ENCODE data around the gene NECTIN4.
A peak's percentile ranks its signal among the peaks of the same experiment; 100 is the strongest.
"Not testable (repeated sequence)": the region's sequence is repeated elsewhere in the genome, so short reads cannot be mapped to it uniquely, and the experiment has no call there.

Gene NECTIN4

DNA sequence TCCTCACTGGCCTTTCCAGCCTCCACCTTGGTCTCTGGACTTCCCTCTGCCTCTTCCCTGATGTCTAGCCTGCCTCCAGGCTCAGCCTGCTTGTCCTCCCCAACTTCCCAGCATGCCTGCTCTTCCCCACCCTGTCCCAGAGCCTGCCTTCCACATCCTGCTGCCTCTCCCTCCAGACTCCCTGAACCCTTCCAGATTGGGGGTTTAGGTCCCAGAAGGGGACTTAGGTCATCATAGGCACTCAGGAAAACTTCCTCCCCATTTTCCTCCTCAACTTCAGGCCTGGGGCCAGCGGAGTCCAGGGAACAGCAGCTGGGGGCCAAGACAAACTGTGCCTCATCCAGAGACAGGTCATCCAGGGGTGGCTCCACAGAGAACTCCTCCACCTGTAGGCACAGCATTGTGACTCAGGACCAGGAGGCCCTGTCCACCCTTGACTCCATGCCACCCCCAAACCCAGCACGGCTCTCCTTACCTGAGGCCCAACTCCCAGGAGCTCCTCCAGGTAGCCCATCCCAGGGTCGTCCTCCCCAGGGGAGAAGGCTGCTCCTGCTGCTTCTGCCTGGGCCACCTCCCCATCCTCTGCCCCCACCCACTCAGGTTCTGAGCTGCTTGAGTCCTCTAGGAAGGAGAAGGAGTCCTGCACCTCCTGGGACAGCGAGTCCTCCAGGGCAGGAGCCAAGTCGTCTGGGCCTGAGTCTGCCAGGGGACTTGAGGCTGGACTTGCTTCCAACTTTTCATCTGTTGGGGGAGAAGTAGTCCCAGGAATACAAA lies 40.2 kb downstream of the NECTIN4 start:
- FAIRE-seq: no peak

GRCh38 chr1:161047436-161048420 lies 41.6 kb downstream of the NECTIN4 start:
- no peak for FAIRE-seq

- no peak for FAIRE-seq
Measured at GRCh38 chr1:161046605-161047228, 42.6 kb downstream of the NECTIN4 start.

DNA sequence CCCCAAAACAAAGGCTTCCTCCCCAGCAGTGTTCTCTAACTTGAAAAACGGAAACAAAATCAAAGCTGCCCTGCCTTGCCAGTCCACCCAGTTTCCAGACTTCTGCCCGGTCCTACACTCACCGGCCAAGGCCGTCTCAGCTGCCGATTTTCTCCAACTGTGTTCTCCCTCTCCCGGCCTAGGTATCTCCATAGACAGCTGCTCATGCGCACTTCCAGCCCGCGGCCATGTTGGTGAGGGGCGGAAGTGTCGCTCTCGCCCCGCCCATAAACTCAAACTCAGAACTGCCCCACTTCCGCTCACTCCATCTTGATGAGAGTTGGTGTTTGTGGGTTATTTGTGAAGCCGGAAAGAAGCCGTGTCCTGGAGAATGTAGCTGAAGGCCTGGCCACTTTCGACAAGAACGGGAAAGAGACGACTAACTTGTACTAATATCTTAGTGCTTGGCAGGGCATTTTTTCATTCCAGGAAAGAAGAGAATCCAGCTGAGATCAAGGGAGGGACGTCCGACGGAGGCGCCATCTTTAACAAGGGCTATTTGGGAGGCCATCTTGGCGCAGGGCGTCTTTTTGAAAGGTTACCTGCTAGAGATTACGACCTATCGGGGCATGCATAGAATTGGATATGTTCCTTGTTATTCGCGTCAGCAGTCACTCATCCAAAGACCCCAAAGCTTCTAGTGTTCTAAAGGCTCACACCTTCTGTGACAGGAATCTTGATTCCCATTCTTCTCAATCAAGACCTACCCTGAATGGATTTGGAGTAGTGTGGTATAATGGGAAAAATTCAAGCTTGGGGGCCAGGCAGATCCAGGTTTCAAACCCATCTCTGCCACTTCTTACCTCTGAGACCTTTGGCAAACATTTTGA lies 43.4 kb downstream of the NECTIN4 start, which contains the start of gene USF1:
Gene USF1 (minus strand): TSS at position 242 of the 869 bp plus-strand sequence. CDS start 2,702 bp downstream, outside the sequence.
- peak; percentile 86 for FAIRE-seq

DNA sequence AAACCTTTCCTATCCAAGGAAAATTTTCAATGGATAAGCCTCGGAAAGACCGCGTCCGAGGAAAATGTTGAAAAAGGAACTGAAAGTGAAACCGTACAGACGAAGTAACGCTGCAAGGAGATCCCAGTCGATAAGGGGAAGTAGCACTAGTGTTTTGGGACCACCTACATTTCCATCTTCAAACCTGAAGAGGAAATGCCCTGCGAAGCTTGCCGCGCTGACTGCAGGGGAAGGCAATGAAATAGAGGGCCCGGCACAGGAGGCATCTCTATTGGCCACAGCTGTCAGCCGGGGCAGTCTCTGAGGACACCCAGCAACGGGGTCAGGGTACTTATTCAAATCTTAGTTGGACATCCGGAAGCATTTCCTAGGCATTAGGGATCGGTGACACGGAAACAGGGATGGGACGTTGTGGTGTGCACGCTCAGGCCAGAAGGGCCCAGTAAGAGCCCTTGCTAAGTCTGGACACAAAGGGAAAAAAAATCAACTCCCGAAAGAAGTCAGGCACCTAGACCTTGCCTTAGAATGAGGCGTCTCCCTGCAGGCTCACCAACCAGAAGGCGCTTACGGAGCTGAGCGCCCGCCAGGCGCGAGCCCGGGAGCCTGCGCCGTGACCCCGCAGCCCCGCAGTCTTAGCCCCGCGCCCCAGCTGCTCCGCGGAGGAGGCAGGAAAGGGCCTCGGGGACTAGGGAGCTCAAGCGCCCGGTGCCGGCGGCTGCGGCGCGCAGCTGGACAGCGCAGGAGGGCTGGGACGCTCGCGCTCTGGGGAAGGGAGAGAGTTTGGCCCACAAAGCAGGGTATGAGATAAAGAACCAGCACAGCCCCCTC lies 44.2 kb downstream of the NECTIN4 start:
- no peak for FAIRE-seq

DNA sequence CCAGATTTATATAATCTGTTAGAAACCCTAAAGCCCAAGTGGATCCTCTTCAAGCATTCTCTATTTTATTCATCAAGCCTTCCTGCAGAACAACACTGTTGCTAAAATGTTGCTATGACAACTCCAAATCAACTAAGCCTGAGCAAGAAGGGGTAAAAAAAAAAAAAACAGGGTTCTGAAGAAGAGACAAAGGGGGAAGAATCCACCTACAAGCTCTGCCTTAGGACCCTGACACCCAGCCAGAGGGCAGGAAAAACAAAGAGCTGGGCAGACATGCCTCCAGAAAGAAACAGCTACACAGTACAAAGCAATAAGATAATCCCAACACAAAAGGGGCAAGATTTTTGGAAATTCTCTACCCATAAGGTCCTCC lies 44.8 kb downstream of the NECTIN4 start:
- FAIRE-seq: no peak

DNA sequence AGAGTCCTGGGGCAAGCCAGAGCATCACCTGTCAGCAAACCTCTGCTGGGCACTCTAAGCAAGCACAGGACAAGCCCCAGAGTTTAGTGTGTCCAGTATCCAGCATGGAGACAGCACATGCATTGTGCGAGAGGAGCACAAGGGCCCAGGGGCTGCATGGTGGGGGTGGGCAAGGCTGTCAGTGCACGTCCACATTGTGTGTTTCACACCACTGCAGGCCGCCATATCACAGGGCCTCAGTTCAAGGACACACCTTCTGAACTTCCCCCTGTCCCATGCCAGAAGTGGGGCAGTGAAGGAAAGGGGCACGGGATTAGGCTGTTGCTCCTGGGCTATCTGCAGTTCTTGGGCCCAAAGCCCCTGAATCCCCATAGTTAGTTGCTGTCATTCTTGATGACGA lies 49.8 kb downstream of the NECTIN4 start:
- FAIRE-seq: no peak

DNA sequence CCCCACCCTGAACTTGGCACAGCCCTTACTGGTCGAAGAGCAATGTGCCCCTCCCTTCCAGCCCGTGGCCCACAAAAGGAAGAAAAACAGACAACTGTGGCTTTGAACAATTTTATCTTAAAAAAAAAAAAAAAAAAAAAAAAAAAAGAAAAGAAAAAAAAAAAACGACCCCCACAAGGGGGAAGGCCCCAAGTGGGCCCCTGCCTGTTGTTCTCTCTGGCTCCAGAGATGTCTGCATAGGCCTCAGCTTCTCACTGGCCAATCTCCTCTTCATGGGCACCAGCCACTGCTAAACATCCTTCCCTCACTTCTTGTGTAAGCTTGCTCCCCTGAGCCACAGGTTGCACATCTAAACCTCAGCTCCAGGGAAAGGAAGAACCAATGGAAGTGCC lies 50.2 kb downstream of the NECTIN4 start:
- FAIRE-seq: no peak

DNA sequence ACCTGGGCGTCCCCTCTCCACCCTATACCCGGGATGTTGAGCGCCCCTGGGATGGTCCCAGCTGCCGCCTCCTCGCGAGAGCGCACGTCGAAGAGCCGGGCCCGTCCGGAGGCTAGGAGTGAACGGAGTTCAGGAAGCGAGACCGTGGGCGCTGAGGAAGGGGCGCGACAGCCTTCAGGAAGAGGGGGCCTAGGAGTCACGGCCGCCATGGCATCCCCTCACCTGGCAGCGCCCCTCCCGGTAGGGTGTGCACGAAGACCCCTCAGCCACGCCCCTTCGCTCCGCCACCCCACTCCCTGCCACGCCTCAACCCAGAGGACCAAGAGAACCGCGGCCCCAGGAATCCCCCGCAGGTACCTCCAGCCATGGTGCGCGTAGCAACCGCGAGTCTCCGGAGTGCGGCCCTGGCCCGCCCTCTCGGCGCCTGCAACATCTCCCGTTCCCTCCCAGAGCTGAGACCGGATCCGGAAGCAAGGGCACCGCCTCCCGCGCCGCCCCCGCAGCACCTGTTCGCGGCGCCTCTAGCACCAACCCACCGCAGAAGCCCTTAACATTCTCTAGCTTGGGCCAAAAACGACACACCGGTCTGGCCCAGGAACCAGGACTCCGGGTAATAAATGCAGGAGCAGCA lies 50.7 kb downstream of the NECTIN4 start, which contains the start of gene TSTD1:
Gene TSTD1 (minus strand): TSS at position 442 of the 631 bp plus-strand sequence. CDS start 75 bp downstream, at position 367.
- FAIRE-seq: no peak

DNA sequence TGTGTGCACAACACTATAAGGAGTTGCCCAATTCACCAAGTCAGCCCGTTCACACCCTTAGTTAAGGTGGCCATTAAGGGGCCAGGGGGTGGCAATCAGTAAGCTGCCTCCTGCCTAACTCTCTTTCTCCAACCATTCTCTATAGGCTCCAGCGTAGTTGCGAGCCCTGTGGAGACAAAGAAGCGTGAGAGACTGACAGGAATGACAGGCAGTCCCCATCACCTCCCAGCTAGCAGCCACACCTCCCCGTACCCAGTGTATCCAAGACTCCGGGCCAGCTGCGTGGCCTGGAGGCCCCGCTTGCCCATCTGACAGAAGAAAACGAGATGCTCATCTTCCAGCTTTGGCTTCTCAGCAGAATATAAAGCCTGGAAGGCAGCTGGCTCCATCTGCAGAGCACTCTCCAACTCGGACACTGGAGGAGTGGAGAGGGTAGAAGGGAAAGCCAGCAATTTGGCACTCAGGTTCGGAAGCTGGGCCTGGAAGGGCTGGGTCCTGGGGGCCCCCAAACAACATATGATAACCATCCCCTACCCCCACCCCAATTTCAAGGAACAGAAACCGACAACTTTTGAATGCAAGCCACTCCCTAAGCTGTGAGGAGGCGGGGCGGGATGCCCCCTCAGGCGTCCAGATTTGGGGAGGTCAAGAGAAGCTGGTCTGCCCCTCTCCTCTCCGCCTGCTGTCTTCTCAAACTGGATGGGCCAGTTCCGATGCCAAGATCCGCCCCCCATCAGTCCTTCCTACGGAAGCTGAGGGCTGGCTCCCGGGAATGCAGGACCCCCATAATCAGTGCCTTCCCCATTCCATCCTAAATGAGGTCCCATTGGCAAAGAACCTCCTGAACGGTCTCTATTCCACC lies 51.5 kb downstream of the NECTIN4 start:
- FAIRE-seq: no peak

GRCh38 chr1:161033751-161034150 lies 55.6 kb downstream of the NECTIN4 start:
- no peak for FAIRE-seq

GRCh38 chr1:161032409-161032808 lies 56.9 kb downstream of the NECTIN4 start:
- FAIRE-seq: no peak

- no peak for FAIRE-seq
Measured at GRCh38 chr1:161031874-161032273, 57.5 kb downstream of the NECTIN4 start.

GRCh38 chr1:161029466-161029865 lies 59.9 kb downstream of the NECTIN4 start:
- not testable (repeated sequence) for FAIRE-seq

DNA sequence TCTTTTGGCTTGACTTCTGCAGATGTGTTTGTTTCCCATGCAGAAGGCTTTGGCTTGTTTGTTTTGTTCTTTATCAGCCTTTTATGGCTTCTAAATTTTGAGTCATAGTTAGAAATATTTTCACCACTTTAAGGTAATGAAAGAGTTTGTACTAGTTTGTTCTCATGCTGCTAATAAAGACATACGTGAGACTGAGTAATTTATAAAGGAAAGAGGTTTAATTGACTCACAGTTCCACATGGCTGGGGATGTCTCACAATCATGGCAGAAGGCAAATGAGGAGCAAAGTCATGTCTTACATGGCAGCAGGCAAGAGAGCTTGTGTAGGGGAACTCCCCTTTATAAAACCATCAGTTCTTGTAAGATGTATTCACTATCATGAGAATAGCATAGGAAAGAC lies 62.4 kb downstream of the NECTIN4 start:
- not testable (repeated sequence) for FAIRE-seq

GRCh38 chr1:161022432-161022831 lies 66.9 kb downstream of the NECTIN4 start:
- not testable (repeated sequence) for FAIRE-seq

DNA sequence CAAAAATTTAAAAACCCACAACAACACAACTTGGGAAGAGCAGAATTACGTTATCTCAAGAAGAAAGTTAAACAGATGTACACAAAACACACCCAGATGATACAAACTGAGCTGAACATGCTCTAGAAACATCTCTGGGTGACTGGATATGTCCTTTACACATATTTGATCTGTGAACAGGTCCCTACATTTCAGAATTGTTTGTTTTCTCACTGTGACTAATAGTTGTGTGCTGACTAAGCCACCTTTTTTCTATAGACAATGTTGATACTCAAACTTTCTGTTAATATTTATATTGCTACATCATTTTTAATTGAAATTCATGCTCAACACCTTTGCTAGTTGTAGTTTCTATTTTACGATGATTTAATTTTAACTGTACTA lies 67.4 kb downstream of the NECTIN4 start:
- no peak for FAIRE-seq

- FAIRE-seq: no peak
Measured at GRCh38 chr1:161021165-161021969, 68.0 kb downstream of the NECTIN4 start.
